SU-DHL-6 (cell line): ENCODE results near the gene EBF3.

ENCODE experiments used
- H2AFZ ChIP-seq: fragments of 200-600 bp; sonication (generic); 2 replicates; pipeline ENCODE4 v1.6.1; 2014; ENCODE audit warnings: low read depth, mild to moderate bottlenecking, moderate library complexity, mixed read lengths, antibody characterized with exemption, low read length; ENCODE audit not compliant: severe bottlenecking
- H3F3A ChIP-seq: fragments of 200-600 bp; shearing (Covaris generic); 2 replicates; pipeline ENCODE4 v1.6.0; 2016; ENCODE audit warnings: antibody characterized with exemption, mild to moderate bottlenecking; ENCODE audit not compliant: insufficient read depth
- H3K27ac ChIP-seq: fragments of 200-600 bp; sonication (generic); 2 replicates; pipeline ENCODE4 v1.5.1; 2016; ENCODE audit warnings: low read depth, mild to moderate bottlenecking, low read length, moderate library complexity, mixed read lengths
- H3K27me3 ChIP-seq: fragments of 200-600 bp; sonication (generic), shearing (Covaris generic); 2 replicates; pipeline ENCODE4 v1.6.0; 2014; ENCODE audit warnings: mild to moderate bottlenecking, low read length
- H3K36me3 ChIP-seq: fragments of 200-600 bp; sonication (generic); 2 replicates; pipeline ENCODE4 v1.6.1; 2014; ENCODE audit warnings: mild to moderate bottlenecking, low read length, mixed read lengths
- H3K4me2 ChIP-seq: fragments of 300-600, 200-600 bp; shearing (Covaris generic), sonication (generic); 2 replicates; pipeline ENCODE4 v1.6.0; 2014; ENCODE audit warnings: low read length, low read depth, mild to moderate bottlenecking; ENCODE audit not compliant: poor library complexity, severe bottlenecking
- H3K4me3 ChIP-seq: fragments of 200-600 bp; sonication (generic); 2 replicates; pipeline ENCODE4 v1.5.1; 2014; ENCODE audit warnings: antibody characterized with exemption, low read length, mild to moderate bottlenecking, mixed read lengths; ENCODE audit not compliant: insufficient read depth, poor library complexity, severe bottlenecking
- H3K79me2 ChIP-seq: fragments of 200-600 bp; sonication (generic); 2 replicates; pipeline ENCODE4 v1.6.1; 2014; ENCODE audit warnings: mild to moderate bottlenecking, low read length, moderate library complexity; ENCODE audit not compliant: insufficient read depth
- H3K9ac ChIP-seq: fragments of 200-600 bp; sonication (generic); 2 replicates; pipeline ENCODE4 v1.7.0; 2014; ENCODE audit warnings: mild to moderate bottlenecking, low read length
- H3K9me2 ChIP-seq: fragments of 200-600 bp; sonication (generic); replicated peaks from 2 replicates; pipeline ENCODE4 v1.6.1; 2014; ENCODE audit warnings: low read length; ENCODE audit not compliant: insufficient read depth
- H3K9me3 ChIP-seq: fragments of 200-600 bp; sonication (generic); 2 replicates; pipeline ENCODE4 v1.6.1; 2014; ENCODE audit warnings: low read length, mixed read lengths; ENCODE audit not compliant: insufficient read depth
- H4K20me1 ChIP-seq: fragments of 200-600 bp; sonication (generic); 2 replicates; pipeline ENCODE4 v1.6.1; 2014; ENCODE audit warnings: low read depth, mild to moderate bottlenecking, antibody characterized with exemption, low read length, moderate library complexity, mixed read lengths
- EZH2phosphoT487 ChIP-seq: fragments of 200-600 bp; sonication (generic), shearing (Covaris generic); conservative IDR thresholded peaks from 2 replicates; pipeline ENCODE4 v1.6.1; 2018; ENCODE audit warnings: mild to moderate bottlenecking, antibody characterized with exemption, low read length, moderate library complexity, mixed read lengths
- TF ChIP-seq, protein P1 (sequence below): fragments of 200-600 bp; sonication (generic); IDR thresholded peaks from one replicate; pipeline ENCODE4 v1.5.1; 2017; ENCODE audit warnings: antibody characterized with exemption, mild to moderate bottlenecking, low read length, moderate library complexity; ENCODE audit not compliant: insufficient read depth, poor library complexity, severe bottlenecking

Gene EBF3

GRCh38 chr10:129959544-129960480 lies 4.3 kb downstream of the EBF3 start:
- H3K79me2 ChIP-seq = no peaks in the 10 kb centered on the region

GRCh38 chr10:129958629-129959543 lies 5.2 kb downstream of the EBF3 start:
- Histone ChIP-seq H3K9me2 (no peaks in the 10 kb centered on the region), H3K4me2 (no peak overlapping the region), H3K79me2 (no peaks in the 10 kb centered on the region), H3K36me3 (no peaks in the 10 kb centered on the region), H4K20me1 (no peaks in the 10 kb centered on the region), H3K9ac (no peak overlapping the region), H2AFZ (no peak overlapping the region), H3F3A (no peaks in the 10 kb centered on the region), H3K27me3 (no peaks in the 10 kb centered on the region), H3K9me3 (no peaks in the 10 kb centered on the region), H3K27ac (no peak overlapping the region), H3K4me3 (no peak overlapping the region)
- no peak for TF ChIP-seq EZH2phosphoT487
- TF ChIP-seq, protein P1, sequence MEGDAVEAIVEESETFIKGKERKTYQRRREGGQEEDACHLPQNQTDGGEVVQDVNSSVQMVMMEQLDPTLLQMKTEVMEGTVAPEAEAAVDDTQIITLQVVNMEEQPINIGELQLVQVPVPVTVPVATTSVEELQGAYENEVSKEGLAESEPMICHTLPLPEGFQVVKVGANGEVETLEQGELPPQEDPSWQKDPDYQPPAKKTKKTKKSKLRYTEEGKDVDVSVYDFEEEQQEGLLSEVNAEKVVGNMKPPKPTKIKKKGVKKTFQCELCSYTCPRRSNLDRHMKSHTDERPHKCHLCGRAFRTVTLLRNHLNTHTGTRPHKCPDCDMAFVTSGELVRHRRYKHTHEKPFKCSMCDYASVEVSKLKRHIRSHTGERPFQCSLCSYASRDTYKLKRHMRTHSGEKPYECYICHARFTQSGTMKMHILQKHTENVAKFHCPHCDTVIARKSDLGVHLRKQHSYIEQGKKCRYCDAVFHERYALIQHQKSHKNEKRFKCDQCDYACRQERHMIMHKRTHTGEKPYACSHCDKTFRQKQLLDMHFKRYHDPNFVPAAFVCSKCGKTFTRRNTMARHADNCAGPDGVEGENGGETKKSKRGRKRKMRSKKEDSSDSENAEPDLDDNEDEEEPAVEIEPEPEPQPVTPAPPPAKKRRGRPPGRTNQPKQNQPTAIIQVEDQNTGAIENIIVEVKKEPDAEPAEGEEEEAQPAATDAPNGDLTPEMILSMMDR = no peak

More at GRCh38 chr10:129959544-129960480, 4.3 kb downstream of the EBF3 start:
- Histone ChIP-seq H3K9me2 (no peaks in the 10 kb centered on the region), H3K27me3 (no peaks in the 10 kb centered on the region), H3K4me2 (no peak overlapping the region), H2AFZ (no peak overlapping the region), H3K9ac (no peak overlapping the region), H3K27ac (no peak overlapping the region), H3K4me3 (no peak overlapping the region), H3F3A (no peaks in the 10 kb centered on the region), H4K20me1 (no peaks in the 10 kb centered on the region), H3K36me3 (no peaks in the 10 kb centered on the region), H3K9me3 (no peaks in the 10 kb centered on the region)
- TF ChIP-seq EZH2phosphoT487 = no peak
- TF ChIP-seq, protein P1 = no peak

DNA sequence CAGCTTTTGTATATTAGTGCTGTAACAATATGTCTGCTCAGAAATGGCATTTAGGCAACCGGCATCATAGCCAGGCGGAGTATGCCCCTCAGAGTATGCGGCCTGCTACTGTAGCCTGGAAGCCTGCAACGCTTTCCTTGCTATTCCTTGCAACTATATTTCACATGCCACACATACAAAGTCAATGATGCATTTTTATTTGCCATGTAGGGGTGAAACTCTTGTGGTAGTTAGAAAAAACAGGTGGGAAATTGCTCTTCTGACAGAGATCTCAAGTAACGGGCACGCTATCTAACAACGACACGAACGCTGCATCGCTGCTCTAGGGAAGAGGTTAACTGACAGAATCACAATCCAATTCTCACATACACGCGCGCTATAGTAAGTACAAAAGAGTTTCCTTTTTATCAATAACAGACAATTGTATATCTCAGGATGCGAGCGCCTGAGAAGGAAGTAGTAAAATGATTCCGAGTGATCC lies 5.9 kb downstream of the EBF3 start:
- H3K36me3 ChIP-seq = no peaks in the 10 kb centered on the region
- H3K9me2 ChIP-seq = no peaks in the 10 kb centered on the region
- no peak overlapping the region for H3K4me3 ChIP-seq
- H3F3A ChIP-seq = no peaks in the 10 kb centered on the region
- no peaks in the 10 kb centered on the region for H3K27me3 ChIP-seq
- no peak overlapping the region for H2AFZ ChIP-seq
- no peak overlapping the region for H3K9ac ChIP-seq
- no peaks in the 10 kb centered on the region for H3K79me2 ChIP-seq
- no peak overlapping the region for H3K27ac ChIP-seq
- no peaks in the 10 kb centered on the region for H4K20me1 ChIP-seq
- no peak overlapping the region for H3K4me2 ChIP-seq
- no peak for TF ChIP-seq EZH2phosphoT487
- TF ChIP-seq, protein P1 = no peak
- no peaks in the 10 kb centered on the region for H3K9me3 ChIP-seq
